GM19324 (cell line): ENCODE data around the gene GYPC.

ENCODE experiments used
- ATAC-seq: cut with Tn5 transposase; IDR thresholded peaks from one replicate; pipeline ENCODE4 v1.9.1; 2021; ENCODE audit warnings: mild to moderate bottlenecking, moderate library complexity; ENCODE audit not compliant: unreplicated experiment, low FRiP score

GYPC gene

DNA sequence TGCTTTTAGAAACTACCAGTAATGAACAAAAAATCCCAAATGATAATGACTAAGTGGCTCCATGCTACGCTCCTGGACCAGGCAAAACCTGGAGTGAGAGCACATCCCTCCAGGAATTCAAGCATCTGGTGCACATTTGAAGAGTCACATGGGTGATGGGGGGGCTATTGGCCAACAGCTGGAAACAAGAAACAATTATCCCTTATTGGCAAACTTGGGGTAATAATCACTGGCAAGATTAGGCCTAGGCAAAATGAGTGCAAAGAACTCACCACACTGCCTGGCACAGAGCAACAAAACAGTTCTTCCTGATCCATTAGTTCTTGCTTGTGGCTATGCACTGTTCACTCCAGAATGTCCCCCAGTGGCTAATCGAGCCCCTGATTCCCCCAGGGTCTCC is 66.1 kb downstream of the GYPC start:
- no peak for ATAC-seq

DNA sequence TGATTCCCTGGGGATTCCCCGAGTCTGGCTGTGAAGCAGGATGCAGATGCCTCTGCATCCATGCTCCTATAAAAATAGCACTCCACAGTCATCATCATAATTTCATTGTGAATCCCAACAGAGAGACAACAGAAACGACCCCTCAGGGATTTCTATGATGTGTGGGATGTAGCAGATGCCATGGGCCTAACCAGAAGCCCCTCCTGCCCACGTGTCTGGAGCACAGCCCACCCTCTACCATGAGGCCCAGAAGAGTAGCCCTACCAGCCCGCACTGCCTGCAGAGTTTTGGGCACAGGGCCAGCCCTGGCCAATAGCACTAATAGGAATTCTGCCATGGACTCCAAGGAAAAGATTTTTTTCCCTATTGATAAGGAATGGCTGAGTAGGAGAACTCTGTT is 66.6 kb downstream of the GYPC start:
- ATAC-seq: no peak

DNA sequence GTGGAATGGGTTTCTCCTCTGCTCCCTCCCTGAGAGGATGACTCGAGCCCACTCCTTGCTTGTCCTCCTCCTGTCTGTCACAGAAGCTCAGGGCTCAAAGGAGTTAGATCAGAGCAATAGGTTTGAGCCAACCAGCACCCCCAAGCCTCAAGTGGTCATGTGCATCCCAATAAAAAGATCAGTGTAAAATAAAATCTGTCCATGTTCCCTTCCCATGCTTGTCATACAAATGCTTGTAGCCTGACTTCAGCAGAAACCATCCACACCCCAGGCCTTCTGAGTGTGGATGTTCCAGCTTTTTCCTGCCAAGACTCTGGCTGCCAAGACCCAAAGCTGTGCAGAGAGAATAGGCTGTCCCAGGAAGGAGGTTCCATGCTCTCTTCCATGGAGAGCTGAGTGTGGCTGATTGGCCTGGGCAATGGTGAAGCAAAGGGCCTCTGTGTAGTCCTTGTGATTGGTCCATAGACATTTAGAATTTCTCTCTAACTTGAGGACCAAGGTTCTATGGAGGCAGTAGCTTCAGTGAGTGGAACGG is 67.4 kb downstream of the GYPC start:
- no peak for ATAC-seq

DNA sequence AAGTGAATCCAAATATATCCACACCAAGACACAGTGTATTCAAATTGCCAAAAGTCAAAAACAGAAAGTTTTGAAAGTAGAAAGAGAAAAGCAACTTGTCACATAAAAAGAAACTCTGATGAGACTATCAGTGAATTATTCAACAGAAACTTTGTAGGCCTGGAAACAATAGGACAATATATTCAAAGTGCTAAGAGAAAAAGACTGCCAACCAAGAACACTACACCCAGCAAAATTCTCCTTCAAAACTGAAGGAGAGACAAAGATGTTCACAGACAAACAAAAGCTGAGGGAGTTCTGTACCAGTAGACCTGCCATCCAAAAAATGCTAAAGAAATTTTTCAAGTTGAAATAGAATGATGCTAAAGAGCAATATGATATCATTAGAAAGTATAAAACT is 69.6 kb downstream of the GYPC start:
- ATAC-seq: no peak

DNA sequence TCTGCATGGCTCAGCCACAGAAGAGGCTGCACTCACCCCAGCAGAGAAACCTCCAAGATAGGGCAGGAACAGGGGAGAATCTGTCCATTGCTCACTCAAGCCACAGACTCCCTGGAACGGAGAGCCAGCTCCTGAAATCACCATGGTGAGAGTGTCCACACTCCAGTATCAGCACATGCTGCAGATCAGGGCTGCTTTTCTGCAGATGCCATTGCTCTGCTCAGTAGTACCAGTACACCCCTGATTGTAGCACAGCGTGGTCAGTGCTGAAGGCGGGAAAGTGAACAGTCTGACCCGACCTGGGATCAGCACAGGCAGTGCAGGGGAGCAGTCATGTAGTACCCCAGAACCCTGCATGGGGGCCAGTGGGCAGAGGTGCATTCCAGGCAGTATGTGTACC is 73.9 kb downstream of the GYPC start:
- ATAC-seq: no peak

DNA sequence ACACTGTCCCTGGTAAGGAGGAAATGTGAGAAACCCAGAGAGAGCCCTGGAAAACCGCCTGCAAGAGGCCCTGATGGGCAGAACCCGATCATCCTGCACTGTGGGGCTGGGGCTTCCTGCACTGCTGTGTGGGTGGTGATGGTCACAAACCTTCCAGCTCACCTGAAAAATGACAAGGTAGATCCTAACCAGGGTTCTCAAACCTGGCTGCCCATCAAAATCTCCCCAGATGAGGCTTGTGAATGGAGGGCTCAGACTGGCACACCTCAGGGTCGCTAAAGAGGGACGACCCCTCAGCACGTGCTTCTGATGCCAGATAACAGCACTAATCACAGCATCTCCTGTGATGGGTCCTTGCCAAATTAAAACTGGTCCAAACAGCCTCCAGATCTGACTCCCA is 74.7 kb downstream of the GYPC start:
- ATAC-seq: no peak

DNA sequence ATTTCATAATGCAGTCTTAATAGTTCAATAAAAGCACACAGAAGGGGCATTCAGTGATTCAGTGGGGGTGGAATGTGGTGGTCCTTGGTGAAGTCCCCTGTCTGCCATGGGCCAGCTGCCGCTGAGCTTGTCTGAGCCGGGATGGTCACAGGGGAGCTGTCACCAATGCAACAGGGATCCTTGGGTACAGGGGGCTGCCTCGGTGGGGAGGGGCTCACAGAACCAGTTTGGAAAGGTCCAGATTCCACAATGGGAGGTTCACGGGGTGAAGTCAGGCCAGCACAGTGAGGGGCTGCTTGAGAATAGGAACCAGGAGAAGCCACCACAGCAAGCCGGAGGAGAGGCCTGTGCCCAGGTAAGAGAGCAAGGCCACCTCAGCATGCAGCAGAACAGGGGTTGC is 75.4 kb downstream of the GYPC start:
- no peak for ATAC-seq

DNA sequence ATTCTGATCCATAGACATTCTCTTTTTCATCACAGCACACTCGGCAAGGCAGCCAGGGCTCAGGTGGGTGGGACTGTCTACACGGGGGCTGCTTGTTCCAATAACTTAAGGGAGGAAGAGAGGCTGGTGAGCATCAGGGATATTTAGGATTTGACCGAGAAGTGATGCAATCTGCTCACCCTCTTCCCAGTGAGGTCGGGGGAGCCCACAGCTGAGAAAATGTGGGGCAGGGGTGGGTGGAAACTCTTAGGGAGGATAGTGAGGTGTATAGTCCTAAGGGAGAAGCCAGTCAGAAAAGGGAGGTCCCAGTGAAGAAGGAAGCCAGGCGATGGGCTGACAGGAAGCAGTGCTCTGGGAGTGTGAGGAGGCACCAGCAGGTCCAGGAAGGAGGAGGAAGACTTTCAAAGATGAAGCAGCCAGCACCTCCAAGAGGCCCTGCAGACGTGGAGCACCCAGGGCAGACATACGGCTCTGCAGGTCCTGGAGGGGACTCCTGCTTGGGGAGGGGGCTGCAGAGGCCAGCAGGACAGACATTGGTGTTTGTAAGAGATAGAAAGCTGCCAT is 76.8 kb downstream of the GYPC start:
- no peak for ATAC-seq

DNA sequence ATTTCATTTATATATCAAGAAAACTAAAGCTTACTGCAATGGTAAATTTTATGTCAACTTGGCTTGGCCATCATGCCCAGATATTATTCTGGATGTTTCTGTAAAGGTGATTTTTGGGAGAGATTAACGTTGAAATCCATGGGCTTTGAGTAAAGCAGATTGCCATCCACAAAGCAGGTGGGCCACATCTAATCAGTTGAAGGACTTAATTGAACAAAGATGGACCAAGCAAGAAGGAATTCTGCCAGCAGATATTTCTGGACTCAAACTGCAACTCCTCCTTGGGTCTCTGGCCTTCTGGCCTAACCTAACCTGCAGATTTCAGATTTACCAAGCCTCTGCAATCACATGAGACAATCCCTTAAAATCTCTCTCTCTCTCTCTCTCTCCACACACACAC is 77.8 kb downstream of the GYPC start:
- no peak for ATAC-seq

DNA sequence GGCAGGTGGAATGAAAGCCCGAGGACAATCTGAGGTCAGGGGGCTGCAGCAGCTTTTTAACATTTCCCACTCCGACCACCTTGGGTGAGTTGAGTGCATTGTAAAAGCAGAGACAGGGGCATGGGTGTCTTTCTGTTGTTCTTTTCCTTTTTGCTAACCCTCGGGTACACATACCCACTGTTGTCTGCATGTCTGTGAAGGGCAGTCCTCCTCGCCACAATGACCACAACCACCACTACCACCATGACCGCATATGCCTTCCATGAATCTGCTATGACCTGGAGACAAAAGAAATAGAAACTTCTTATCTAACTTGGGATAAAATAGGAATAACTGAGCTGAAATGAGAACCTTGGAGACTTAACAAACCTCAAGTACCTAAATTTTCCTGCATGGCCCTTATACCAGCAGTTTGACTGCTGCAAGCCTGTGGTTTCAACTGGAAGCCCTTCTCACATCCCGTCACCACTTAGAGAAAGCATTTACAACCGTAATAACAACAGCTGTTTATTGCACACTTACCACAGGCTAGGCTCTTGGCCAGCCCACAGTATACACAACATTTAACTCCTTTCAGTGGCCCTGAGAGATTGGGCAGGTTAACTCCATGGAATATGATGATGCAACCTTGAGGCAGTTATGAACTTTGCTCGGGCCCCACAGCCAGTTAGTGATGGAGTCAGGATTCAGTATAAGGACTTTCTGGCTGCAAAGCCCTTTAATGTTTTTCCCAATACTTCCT is 80.3 kb downstream of the GYPC start:
- no peak for ATAC-seq

DNA sequence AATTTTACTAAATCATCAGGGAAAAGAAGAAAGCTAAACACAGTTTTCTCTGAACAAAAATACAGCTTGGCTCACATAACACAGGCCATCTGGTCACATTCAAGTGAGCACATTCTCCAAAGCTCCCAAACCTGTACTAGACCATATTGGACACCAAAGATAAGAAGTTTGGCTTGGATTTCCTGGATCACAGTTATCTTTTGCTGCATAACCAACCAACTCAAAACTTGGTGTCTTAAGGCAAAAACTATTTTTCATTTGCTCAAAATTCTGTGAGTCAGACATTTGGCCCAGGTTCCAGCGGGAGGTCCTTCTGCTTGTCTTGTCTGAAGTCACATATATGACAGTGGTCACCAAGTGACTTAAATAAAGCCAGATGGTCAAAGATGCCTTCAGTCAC is 83.2 kb downstream of the GYPC start:
- no peak for ATAC-seq

DNA sequence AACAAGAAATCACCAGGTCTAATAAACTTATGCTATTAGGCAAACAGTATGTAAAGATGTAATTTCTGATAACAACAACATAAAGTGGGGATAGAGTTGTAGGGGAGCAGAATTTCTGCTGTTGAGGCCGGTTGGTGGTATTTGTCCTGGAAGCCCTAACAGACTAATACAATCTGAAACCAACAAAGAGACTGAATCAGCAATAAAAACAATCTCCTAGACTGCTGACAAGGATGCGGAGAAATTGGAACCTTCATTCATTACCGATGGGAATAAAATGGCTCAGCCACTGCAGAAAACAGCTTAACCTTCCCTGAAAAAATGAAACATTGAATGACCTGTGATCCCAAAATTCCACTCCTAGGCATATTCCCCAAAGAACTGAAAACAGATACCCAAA is 88.7 kb downstream of the GYPC start:
- no peak for ATAC-seq
